Muscle of leg (tissue), 11 donors: ENCODE results near the gene BACH1. TPM values are rescaled to one million over a fixed set of nuclear protein-coding genes. Genes with fewer than 3 reads are reported as not detected.

Experiments used
- DNase-seq: peaks from one replicate; pipeline ENCODE4 v3.0.0; 2013
- H3K27ac ChIP-seq: one replicate; pipeline ENCODE4 v1.5.1; 2013; ENCODE audit warnings: mild to moderate bottlenecking, low read length, control low read depth
- H3K27me3 ChIP-seq: one replicate; pipeline ENCODE4 v1.6.1; 2013; ENCODE audit warnings: low read length; ENCODE audit not compliant: control insufficient read depth, insufficient read depth
- H3K36me3 ChIP-seq: one replicate; pipeline ENCODE4 v1.6.1; 2013; ENCODE audit warnings: low read length; ENCODE audit not compliant: control insufficient read depth, insufficient read depth
- H3K4me1 ChIP-seq: one replicate; pipeline ENCODE4 v1.6.1; 2013; ENCODE audit warnings: low read length; ENCODE audit not compliant: control insufficient read depth, insufficient read depth
- H3K4me3 ChIP-seq: one replicate; pipeline ENCODE4 v1.5.1; 2013; ENCODE audit warnings: low read length, control low read depth
- H3K9me3 ChIP-seq: replicated peaks from 2 replicates; pipeline ENCODE4 v1.6.1; 2013; ENCODE audit warnings: low read depth, low read length; ENCODE audit not compliant: control insufficient read depth
- WGBS: methylation state at CpG from one replicate; pipeline ENCODE4 v1.1.5; 2013; ENCODE audit warnings: missing lambda C conversion rate; ENCODE audit not compliant: insufficient coverage; 5-methylcytosine and 5-hydroxymethylcytosine counted together
- polyA plus RNA-seq, 8 donors: library from polyadenylated mRNA; unstranded; fragments of 120-200 nt; gene quantifications; one replicate each; pipeline versions ENCODE4 v1.2.1 to v1.2.3, GENCODE V29; 2013; ENCODE audit warnings: inconsistent platforms in 1 of 8, low replicate concordance in 1 of 8; ENCODE audit not compliant: insufficient read length in 8 of 8, insufficient read depth in 1 of 8
- total RNA-seq: library from RNA; stranded (reverse); fragments of 120-200 nt; gene quantifications from one replicate; pipeline ENCODE4 v1.2.4, GENCODE V29; 2013

The BACH1 gene
- total and polyA plus RNA-seq, 9 donors = 17.1 to 73.5 (median 24.3) TPM

DNA sequence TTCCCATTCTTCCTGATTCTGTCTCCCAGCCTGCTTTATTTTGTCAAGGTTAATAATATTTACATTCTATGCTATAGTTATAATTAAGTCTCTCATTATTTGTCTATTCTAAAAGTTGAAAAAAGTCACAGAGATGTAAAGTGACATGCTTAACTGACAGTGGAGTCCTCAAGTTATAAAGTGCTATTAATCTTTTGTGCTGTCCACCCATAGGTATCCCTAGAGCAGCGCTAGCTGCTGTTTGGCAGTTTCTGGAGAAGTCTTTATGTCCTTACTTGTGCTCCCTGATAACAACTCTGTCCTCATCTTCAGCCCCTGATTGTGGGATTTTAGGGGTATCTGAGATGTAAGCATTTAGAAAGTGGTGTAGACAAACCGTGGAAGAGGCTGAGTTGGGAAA, 13.1 kb downstream of the BACH1 start:
- Histone ChIP-seq H3K27ac (no peak overlapping the region), H3K27me3 (no peaks in the 10 kb centered on the region), H3K4me3 (no peak overlapping the region), H3K4me1 (no peaks in the 10 kb centered on the region), H3K9me3 (no peaks in the 10 kb centered on the region), H3K36me3 (peaks cover 2% of the 10 kb centered on the region)
- no CpG with 5 or more reads among the region's 2 CpGs for WGBS
- DNase-seq = no peak

GRCh38 chr21:29312981-29313380, 14.3 kb downstream of the BACH1 start:
- no CpG with 5 or more reads among the region's 7 CpGs for WGBS
- Histone ChIP-seq H3K9me3 (no peaks in the 10 kb centered on the region), H3K27me3 (no peaks in the 10 kb centered on the region), H3K27ac (no peak overlapping the region), H3K4me3 (no peak overlapping the region), H3K4me1 (no peaks in the 10 kb centered on the region), H3K36me3 (peaks cover 2% of the 10 kb centered on the region)
- no peak for DNase-seq

GRCh38 chr21:29313662-29314408, 15.1 kb downstream of the BACH1 start:
- no peak overlapping the region for H3K4me3 ChIP-seq
- H3K27me3 ChIP-seq = no peaks in the 10 kb centered on the region
- no CpG with 5 or more reads among the region's 2 CpGs for WGBS
- peaks cover 2% of the 10 kb centered on the region for H3K36me3 ChIP-seq
- no peaks in the 10 kb centered on the region for H3K9me3 ChIP-seq
- no peak for DNase-seq
- no peaks in the 10 kb centered on the region for H3K4me1 ChIP-seq
- H3K27ac ChIP-seq = no peak overlapping the region

- 57% methylated on average over 1 of the region's 2 CpGs for WGBS
- Histone ChIP-seq H3K4me3 (no peak overlapping the region), H3K36me3 (peaks cover 2% of the 10 kb centered on the region), H3K27me3 (no peaks in the 10 kb centered on the region), H3K9me3 (no peaks in the 10 kb centered on the region), H3K27ac (no peak overlapping the region), H3K4me1 (no peaks in the 10 kb centered on the region)
- no peak for DNase-seq
Measured at GRCh38 chr21:29315131-29315749, 16.5 kb downstream of the BACH1 start.

GRCh38 chr21:29316029-29316742, 17.5 kb downstream of the BACH1 start:
- Histone ChIP-seq H3K27me3 (no peaks in the 10 kb centered on the region), H3K9me3 (no peaks in the 10 kb centered on the region), H3K4me3 (no peak overlapping the region), H3K27ac (no peak overlapping the region), H3K36me3 (peaks cover 3% of the 10 kb centered on the region), H3K4me1 (no peaks in the 10 kb centered on the region)
- WGBS = 93% methylated on average over 2 of the region's 3 CpGs
- DNase-seq = no peak

GRCh38 chr21:29316806-29317205, 18.1 kb downstream of the BACH1 start:
- Histone ChIP-seq H3K27me3 (no peaks in the 10 kb centered on the region), H3K4me3 (no peak overlapping the region), H3K36me3 (peaks cover 8% of the 10 kb centered on the region), H3K27ac (no peak overlapping the region), H3K4me1 (no peaks in the 10 kb centered on the region), H3K9me3 (no peaks in the 10 kb centered on the region)
- WGBS = 70% methylated on average over 1 of the region's 4 CpGs
- no peak for DNase-seq

DNA sequence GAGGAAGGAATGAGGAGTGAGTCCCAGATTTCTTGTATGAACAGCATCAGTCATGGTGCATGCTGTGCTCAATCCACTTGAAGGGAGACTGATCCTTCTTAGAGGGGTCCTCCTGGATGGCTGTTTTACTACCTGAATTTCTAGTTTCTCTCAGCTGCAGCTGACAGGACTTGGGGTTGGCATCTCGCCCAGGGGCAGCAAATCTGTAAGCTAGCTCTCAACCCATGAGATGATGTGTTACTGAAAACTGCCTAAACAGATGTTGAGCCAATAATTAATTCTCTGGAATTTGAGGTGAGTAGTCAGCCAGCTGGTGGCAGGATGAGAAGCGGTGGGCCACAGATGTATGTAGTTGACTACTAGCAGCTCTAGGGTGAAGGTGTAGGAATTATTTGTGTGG, 19.6 kb downstream of the BACH1 start:
- no peak overlapping the region for H3K27ac ChIP-seq
- WGBS = 100% methylated on average over 1 of the region's 2 CpGs
- H3K27me3 ChIP-seq = no peaks in the 10 kb centered on the region
- H3K4me1 ChIP-seq = no peaks in the 10 kb centered on the region
- DNase-seq = no peak
- H3K9me3 ChIP-seq = no peaks in the 10 kb centered on the region
- H3K4me3 ChIP-seq = no peak overlapping the region
- H3K36me3 ChIP-seq = peaks cover 14% of the 10 kb centered on the region

DNA sequence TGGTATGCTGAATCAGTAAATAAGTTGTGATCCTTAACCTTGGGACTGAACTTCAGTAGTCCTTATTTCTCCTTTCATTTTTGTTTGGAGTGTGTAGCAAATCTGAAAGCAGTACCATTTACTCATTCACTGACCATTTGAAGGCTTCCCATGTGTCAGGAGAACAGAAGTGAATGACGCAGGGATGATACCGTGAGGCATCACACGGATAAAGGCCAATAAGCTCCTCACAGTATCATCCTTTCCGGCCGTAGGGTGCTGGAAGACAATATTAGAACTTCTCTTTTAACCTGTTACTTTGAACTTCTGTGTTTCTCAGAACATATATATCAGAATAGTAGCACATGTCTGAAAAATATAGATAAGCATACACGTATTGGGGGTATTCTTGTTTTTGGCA, 21.3 kb downstream of the BACH1 start:
- H3K4me1 ChIP-seq = no peaks in the 10 kb centered on the region
- 90% methylated on average over 2 of the region's 6 CpGs for WGBS
- no peak overlapping the region for H3K4me3 ChIP-seq
- H3K9me3 ChIP-seq = no peaks in the 10 kb centered on the region
- no peak overlapping the region for H3K27ac ChIP-seq
- peaks cover 18% of the 10 kb centered on the region for H3K36me3 ChIP-seq
- DNase-seq = no peak
- no peaks in the 10 kb centered on the region for H3K27me3 ChIP-seq

DNA sequence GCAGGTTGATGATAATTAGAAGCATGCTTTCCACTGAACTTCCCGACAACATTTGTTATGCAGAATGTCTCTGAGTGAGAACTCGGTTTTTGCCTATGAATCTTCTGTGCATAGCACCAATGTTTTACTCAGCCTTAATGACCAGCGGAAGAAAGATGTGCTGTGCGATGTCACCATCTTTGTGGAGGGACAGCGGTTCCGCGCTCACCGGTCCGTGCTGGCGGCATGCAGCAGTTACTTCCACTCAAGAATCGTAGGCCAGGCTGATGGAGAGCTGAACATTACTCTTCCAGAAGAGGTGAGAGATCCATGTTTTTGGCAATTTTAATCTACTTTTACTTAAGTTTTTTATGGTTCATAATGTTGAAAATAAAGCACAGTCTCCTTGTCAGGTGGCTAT, 22.5 kb downstream of the BACH1 start:
- DNase-seq = no peak
- WGBS = 97% methylated on average over 4 of the region's 11 CpGs
- no peak overlapping the region for H3K27ac ChIP-seq
- H3K36me3 ChIP-seq = peaks cover 18% of the 10 kb centered on the region
- H3K27me3 ChIP-seq = no peaks in the 10 kb centered on the region
- H3K4me1 ChIP-seq = no peaks in the 10 kb centered on the region
- no peaks in the 10 kb centered on the region for H3K9me3 ChIP-seq
- H3K4me3 ChIP-seq = no peak overlapping the region
